ENCODE measurements around the gene ZNF579.

Gene ZNF579

GRCh38 chr19:55615543-55616394 is 35.1 kb upstream of the ZNF579 start:
- TF ChIP-seq SIN3A (IDR thresholded peaks at IDR 0.05; ENCODE audit: borderline replicate concordance, insufficient read depth, low read length) = no peak

- TF ChIP-seq REST (IDR thresholded peaks at IDR 0.05; ENCODE audit: insufficient read depth in 1 of 2, low read depth in 2 of 2, low read length in 2 of 2) = no peak
- TF ChIP-seq POLR2AphosphoS5 (IDR thresholded peaks at IDR 0.05; ENCODE audit: low read depth, low read length) = no peak
- TF ChIP-seq FOXP2 (optimal IDR thresholded peaks at IDR 0.05; ENCODE audit: borderline replicate concordance, extremely low read depth, extremely low read length, insufficient read depth) = no peak
- no peak for TF ChIP-seq TAF1 (IDR thresholded peaks at IDR 0.05; ENCODE audit: borderline replicate concordance, insufficient read depth, low read length)
- TF ChIP-seq SIN3A (IDR thresholded peaks at IDR 0.05; ENCODE audit: borderline replicate concordance, insufficient read depth, low read length) = no peak
Measured at GRCh38 chr19:55614711-55615542, 34.3 kb upstream of the ZNF579 start.

GRCh38 chr19:55613930-55614710 is 33.5 kb upstream of the ZNF579 start:
- no peak for TF ChIP-seq REST (IDR thresholded peaks at IDR 0.05; ENCODE audit: insufficient read depth in 1 of 2, low read depth in 2 of 2, low read length in 2 of 2)
- no peak for TF ChIP-seq SIN3A (IDR thresholded peaks at IDR 0.05; ENCODE audit: borderline replicate concordance, insufficient read depth, low read length)
- TF ChIP-seq TAF1 (IDR thresholded peaks at IDR 0.05; ENCODE audit: borderline replicate concordance, insufficient read depth, low read length) = no peak
- TF ChIP-seq FOXP2 (optimal IDR thresholded peaks at IDR 0.05; ENCODE audit: borderline replicate concordance, extremely low read depth, extremely low read length, insufficient read depth) = no peak
- TF ChIP-seq POLR2AphosphoS5 (IDR thresholded peaks at IDR 0.05; ENCODE audit: low read depth, low read length) = no peak

- TF ChIP-seq POLR2AphosphoS5 (IDR thresholded peaks at IDR 0.05; ENCODE audit: low read depth, low read length) (no peak), FOXP2 (optimal IDR thresholded peaks at IDR 0.05; ENCODE audit: borderline replicate concordance, extremely low read depth, extremely low read length, insufficient read depth) (no peak), REST (IDR thresholded peaks at IDR 0.05; ENCODE audit: insufficient read depth in 1 of 2, low read depth in 2 of 2, low read length in 2 of 2) (no peak), TAF1 (IDR thresholded peaks at IDR 0.05; ENCODE audit: borderline replicate concordance, insufficient read depth, low read length) (no peak), SIN3A (IDR thresholded peaks at IDR 0.05; ENCODE audit: borderline replicate concordance, insufficient read depth, low read length) (no peak)
Measured at GRCh38 chr19:55613396-55613795, 32.7 kb upstream of the ZNF579 start.

- TF ChIP-seq SIN3A (IDR thresholded peaks at IDR 0.05; ENCODE audit: borderline replicate concordance, insufficient read depth, low read length) = no peak
- no peak for TF ChIP-seq REST (IDR thresholded peaks at IDR 0.05; ENCODE audit: insufficient read depth in 1 of 2, low read depth in 2 of 2, low read length in 2 of 2)
- TF ChIP-seq POLR2AphosphoS5 (IDR thresholded peaks at IDR 0.05; ENCODE audit: low read depth, low read length) = no peak
- no peak for TF ChIP-seq FOXP2 (optimal IDR thresholded peaks at IDR 0.05; ENCODE audit: borderline replicate concordance, extremely low read depth, extremely low read length, insufficient read depth)
- no peak for TF ChIP-seq TAF1 (IDR thresholded peaks at IDR 0.05; ENCODE audit: borderline replicate concordance, insufficient read depth, low read length)
Measured at GRCh38 chr19:55611983-55612645, 31.5 kb upstream of the ZNF579 start.

Data from PFSK-1 (cell line).